Measurements from ENCODE around the gene SRP68.
"Not testable (repeated sequence)": the region's sequence is repeated elsewhere in the genome, so short reads cannot be mapped to it uniquely, and the experiment has no call there.

SRP68 gene

GRCh38 chr17:76085066-76085730 is 12.9 kb upstream of the SRP68 start:
- H3K27me3 ChIP-seq (ENCODE audit: low read depth): peaks cover 1% of the 10 kb centered on the region
- H3K4me1 ChIP-seq: no peaks in the 10 kb centered on the region
- H3K4me3 ChIP-seq: no peak overlapping the region
- DNase-seq (ENCODE audit: low spot score in 2 of 2): no peak
- H3K9me3 ChIP-seq: no peaks in the 10 kb centered on the region
- in situ Hi-C loops (cut with MboI; ENCODE audit: low sequenced_read_pairs): no loop called here
- H3K36me3 ChIP-seq (replicated peaks): peaks cover 53% of the 10 kb centered on the region

GRCh38 chr17:76083536-76084182 is 11.3 kb upstream of the SRP68 start:
- H3K4me3 ChIP-seq: no peak overlapping the region
- no peaks in the 10 kb centered on the region for H3K9me3 ChIP-seq
- no peak for DNase-seq (ENCODE audit: low spot score in 2 of 2)
- in situ Hi-C loops (cut with MboI; ENCODE audit: low sequenced_read_pairs): no loop called here
- peaks cover 40% of the 10 kb centered on the region for H3K36me3 ChIP-seq (replicated peaks)
- peaks cover 14% of the 10 kb centered on the region for H3K27me3 ChIP-seq (ENCODE audit: low read depth)
- no peaks in the 10 kb centered on the region for H3K4me1 ChIP-seq

GRCh38 chr17:76082326-76083251 is 10.3 kb upstream of the SRP68 start:
- DNase-seq (ENCODE audit: low spot score in 2 of 2): no peak
- Histone ChIP-seq H3K9me3 (no peaks in the 10 kb centered on the region), H3K4me3 (no peak overlapping the region), H3K27me3 (ENCODE audit: low read depth) (peaks cover 20% of the 10 kb centered on the region), H3K4me1 (no peaks in the 10 kb centered on the region), H3K36me3 (replicated peaks) (peaks cover 35% of the 10 kb centered on the region)
- in situ Hi-C loops (cut with MboI; ENCODE audit: low sequenced_read_pairs): no loop called here

GRCh38 chr17:76081295-76082210 is 9.2 kb upstream of the SRP68 start:
- DNase-seq (ENCODE audit: low spot score in 2 of 2): no peak
- peaks cover 35% of the 10 kb centered on the region for H3K36me3 ChIP-seq (replicated peaks)
- in situ Hi-C loops (cut with MboI; ENCODE audit: low sequenced_read_pairs): no loop called here

GRCh38 chr17:76080768-76081287 is 8.5 kb upstream of the SRP68 start:
- in situ Hi-C loops (cut with MboI; ENCODE audit: low sequenced_read_pairs): no loop called here
- Histone ChIP-seq H3K4me1 (no peaks in the 10 kb centered on the region), H3K36me3 (replicated peaks) (peaks cover 32% of the 10 kb centered on the region), H3K27me3 (ENCODE audit: low read depth) (peaks cover 20% of the 10 kb centered on the region), H3K4me3 (no peak overlapping the region), H3K9me3 (no peaks in the 10 kb centered on the region)
- no peak for DNase-seq (ENCODE audit: low spot score in 2 of 2)

More at GRCh38 chr17:76081295-76082210, 9.2 kb upstream of the SRP68 start:
- Histone ChIP-seq H3K4me1 (no peaks in the 10 kb centered on the region), H3K4me3 (no peak overlapping the region), H3K27me3 (ENCODE audit: low read depth) (peaks cover 20% of the 10 kb centered on the region), H3K9me3 (no peaks in the 10 kb centered on the region)

- no peak for DNase-seq (ENCODE audit: low spot score in 2 of 2)
- Histone ChIP-seq H3K36me3 (replicated peaks) (peaks cover 25% of the 10 kb centered on the region), H3K27me3 (ENCODE audit: low read depth) (peaks cover 20% of the 10 kb centered on the region), H3K4me1 (no peaks in the 10 kb centered on the region), H3K4me3 (no peak overlapping the region), H3K9me3 (no peaks in the 10 kb centered on the region)
- in situ Hi-C loops (cut with MboI; ENCODE audit: low sequenced_read_pairs): no loop called here
Measured at GRCh38 chr17:76079956-76080767, 7.8 kb upstream of the SRP68 start.

GRCh38 chr17:76079535-76079955 is 7.2 kb upstream of the SRP68 start:
- Histone ChIP-seq H3K27me3 (ENCODE audit: low read depth) (peaks cover 20% of the 10 kb centered on the region), H3K36me3 (replicated peaks) (peaks cover 19% of the 10 kb centered on the region), H3K4me1 (no peaks in the 10 kb centered on the region), H3K4me3 (no peak overlapping the region), H3K9me3 (no peaks in the 10 kb centered on the region)
- in situ Hi-C loops (cut with MboI; ENCODE audit: low sequenced_read_pairs): no loop called here
- DNase-seq (ENCODE audit: low spot score in 2 of 2): no peak

GRCh38 chr17:76078860-76079534 is 6.7 kb upstream of the SRP68 start, which contains the start of gene ZACN:
Gene ZACN, plus strand, starts transcription at chr17:76079182. Its CDS starts 83 bp downstream, at chr17:76079265.
- in situ Hi-C loops (cut with MboI; ENCODE audit: low sequenced_read_pairs): no loop called here
- no peak within 1 kb of the TSS for H3K4me3 ChIP-seq
- H3K9me3 ChIP-seq: no peaks in the 10 kb centered on the region
- no peak for DNase-seq (ENCODE audit: low spot score in 2 of 2)
- no peaks in the 10 kb centered on the region for H3K4me1 ChIP-seq
- peaks cover 15% of the 10 kb centered on the region for H3K36me3 ChIP-seq (replicated peaks)
- H3K27me3 ChIP-seq (ENCODE audit: low read depth): peaks cover 20% of the 10 kb centered on the region

GRCh38 chr17:76078370-76078769 is 6.1 kb upstream of the SRP68 start:
- H3K9me3 ChIP-seq; H3K4me3 ChIP-seq; DNase-seq (ENCODE audit: low spot score in 2 of 2); in situ Hi-C loops (cut with MboI; ENCODE audit: low sequenced_read_pairs); H3K4me1 ChIP-seq: not testable (repeated sequence)
- peaks cover 11% of the 10 kb centered on the region for H3K36me3 ChIP-seq (replicated peaks)
- peaks cover 20% of the 10 kb centered on the region for H3K27me3 ChIP-seq (ENCODE audit: low read depth)

- Histone ChIP-seq H3K4me3 (no peak overlapping the region), H3K36me3 (replicated peaks) (peaks cover 4% of the 10 kb centered on the region), H3K4me1 (no peaks in the 10 kb centered on the region), H3K27me3 (ENCODE audit: low read depth) (peaks cover 20% of the 10 kb centered on the region), H3K9me3 (no peaks in the 10 kb centered on the region)
- in situ Hi-C loops (cut with MboI; ENCODE audit: low sequenced_read_pairs): no loop called here
- DNase-seq (ENCODE audit: low spot score in 2 of 2): no peak
Measured at GRCh38 chr17:76077584-76078110, 5.3 kb upstream of the SRP68 start.

- no peak overlapping the region for H3K4me3 ChIP-seq
- no peaks in the 10 kb centered on the region for H3K36me3 ChIP-seq (replicated peaks)
- in situ Hi-C loops (cut with MboI; ENCODE audit: low sequenced_read_pairs): no loop called here
- H3K9me3 ChIP-seq: no peaks in the 10 kb centered on the region
- no peak for DNase-seq (ENCODE audit: low spot score in 2 of 2)
- H3K4me1 ChIP-seq: no peaks in the 10 kb centered on the region
- H3K27me3 ChIP-seq (ENCODE audit: low read depth): peaks cover 20% of the 10 kb centered on the region
Measured at GRCh38 chr17:76076765-76077583, 4.7 kb upstream of the SRP68 start.
